Stimulated activated naive CD4-positive, alpha-beta T cell (primary cell): Measurements from ENCODE around the gene FNDC3B.

Experiments
- DNase-seq, 6 experiments: peaks; one replicate each; lab custom pipeline; 2025; lab: John Stamatoyannopoulos, UW

FNDC3B gene

DNA sequence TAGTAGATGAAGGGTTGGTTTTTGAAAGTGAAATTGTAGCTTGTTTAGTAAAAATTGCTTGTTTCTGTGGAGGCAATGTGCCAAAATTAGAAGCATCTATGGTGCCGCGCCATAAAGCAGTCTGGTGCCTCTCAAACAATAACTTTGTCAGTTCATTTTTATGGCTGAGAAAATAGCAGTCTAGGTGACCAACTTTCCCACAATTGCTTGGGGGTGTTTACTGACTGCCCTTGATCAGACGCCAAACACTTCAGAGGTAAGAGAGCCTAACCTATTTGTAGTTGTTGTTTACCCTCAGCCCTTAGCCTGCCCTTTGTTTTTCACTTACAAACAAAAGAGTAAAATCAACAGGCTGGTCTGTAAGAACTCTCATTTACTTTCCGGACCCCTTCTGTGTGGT, 174.5 kb downstream of the FNDC3B start:
- DNase-seq: no peak

DNA sequence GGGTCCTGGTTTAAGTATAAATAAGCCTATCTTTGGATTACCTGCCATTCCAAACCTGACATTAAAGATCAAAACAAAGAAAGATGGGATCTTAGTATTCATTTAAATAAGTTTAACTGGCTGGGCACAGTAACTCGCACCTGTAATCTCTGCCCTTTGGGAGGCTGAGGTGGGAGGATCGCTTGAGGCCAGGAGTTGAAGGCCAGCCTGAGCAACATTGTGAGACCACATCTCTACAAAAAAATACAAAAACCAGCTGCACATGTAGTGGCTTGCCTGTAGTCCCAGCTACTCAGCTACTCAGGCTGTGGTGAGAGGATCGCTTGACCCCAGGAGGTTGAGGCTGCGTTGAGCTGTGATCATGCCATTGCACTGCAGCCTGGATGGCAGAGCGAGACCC, 176.9 kb downstream of the FNDC3B start:
- no peak for DNase-seq

DNA sequence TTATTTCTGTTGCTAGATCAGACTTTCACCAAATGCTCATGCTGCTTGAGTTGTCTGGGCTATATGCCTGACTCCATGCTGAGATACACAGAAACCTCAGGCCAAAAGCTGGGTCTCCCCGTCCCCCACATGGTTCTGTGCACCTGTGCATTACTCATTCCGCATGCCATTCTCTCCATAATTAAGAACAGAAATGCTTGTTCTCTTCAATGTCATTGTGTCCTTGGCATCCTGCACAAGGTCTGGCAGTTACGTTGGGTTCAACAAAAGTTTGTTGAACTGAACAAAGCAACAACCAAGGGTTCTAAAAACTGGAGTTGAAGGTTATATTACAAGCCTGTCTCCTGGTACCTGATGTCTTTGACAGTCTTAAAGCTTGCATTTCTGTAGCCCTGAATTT, 177.5 kb downstream of the FNDC3B start:
- no peak for DNase-seq

DNA sequence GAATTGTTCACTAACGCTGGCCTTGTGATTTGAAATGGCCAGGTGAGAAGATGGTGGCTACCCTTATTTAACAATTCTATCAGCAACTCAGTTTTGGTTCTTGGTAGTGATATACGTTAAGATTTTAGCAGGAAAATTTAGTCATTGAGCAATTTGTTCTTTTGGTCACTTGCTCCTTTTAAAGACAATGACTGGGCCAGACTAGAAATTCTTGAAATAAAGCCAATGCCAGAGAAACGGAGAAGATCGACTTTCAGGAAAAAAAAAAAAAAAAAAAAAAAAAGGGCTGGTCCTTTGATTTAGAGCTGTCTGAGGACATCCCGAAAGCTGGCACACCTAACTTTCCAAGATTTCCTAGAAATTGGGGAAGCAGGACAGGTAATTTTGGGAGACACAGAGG, 178.5 kb downstream of the FNDC3B start:
- no peak for DNase-seq

DNA sequence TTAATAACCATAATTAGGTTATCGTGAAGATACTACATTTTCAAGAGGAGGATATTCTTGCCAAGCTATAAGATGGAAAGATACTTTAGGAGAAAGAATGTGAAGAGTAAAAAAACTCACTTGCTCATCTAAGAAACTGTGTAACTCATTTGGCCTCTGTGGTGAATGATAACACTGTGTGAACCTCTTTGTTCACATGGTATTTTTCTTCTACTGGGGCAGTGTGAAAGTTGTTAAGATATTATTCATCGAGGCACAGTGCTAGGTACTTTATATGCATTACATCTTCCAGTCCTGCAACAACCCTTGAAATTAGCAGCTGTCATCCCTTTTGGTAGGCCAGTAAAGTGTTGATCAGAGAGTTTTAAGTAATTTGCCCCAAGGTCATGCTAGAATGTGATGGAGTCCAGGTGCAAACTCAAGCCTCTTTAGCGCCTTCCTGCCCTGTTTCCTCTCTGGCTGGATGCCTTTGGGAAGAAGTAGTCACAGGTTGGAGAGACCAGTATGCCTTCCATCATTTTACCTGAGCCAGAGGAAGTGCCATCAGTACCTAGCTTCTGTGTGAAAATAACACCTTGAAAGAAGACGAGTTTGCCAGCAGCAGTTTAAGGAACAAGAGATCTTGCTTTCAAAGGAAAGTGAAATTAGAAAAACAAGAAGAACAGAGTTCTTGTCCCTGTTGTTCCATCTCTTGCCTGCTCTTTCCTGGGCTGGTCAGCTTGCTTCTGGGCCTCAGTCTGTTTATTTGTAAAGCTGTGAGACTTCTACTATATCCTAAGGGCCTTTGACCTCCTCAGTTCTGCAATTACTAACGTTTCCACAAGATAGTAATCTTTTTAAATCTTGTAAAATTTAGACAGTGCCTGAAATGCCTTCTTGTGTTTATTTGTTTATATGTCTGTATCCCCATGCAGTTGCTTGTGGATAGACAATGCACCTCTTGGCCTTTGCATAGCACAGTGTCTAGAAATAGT, 179.3 kb downstream of the FNDC3B start:
- DNase-seq: no peak

DNA sequence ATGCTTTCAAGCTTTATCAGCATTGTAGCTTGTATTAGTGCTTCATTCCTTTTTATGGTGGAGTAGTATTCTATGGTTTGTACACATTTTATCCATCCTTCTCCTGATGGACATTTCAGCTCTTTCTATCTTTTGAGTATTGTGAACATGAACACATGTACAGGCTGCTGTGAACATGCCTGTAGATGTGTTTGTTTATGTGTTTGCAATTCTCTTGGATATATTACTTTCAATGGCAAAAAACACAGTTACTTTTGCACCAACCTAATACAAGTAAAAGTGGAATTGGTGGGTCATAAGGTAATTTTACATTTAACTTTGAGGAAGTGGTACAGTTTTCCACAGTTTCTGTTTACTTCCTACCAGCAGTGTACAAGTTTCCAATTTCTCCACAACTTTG, 180.4 kb downstream of the FNDC3B start:
- DNase-seq: no peak

DNA sequence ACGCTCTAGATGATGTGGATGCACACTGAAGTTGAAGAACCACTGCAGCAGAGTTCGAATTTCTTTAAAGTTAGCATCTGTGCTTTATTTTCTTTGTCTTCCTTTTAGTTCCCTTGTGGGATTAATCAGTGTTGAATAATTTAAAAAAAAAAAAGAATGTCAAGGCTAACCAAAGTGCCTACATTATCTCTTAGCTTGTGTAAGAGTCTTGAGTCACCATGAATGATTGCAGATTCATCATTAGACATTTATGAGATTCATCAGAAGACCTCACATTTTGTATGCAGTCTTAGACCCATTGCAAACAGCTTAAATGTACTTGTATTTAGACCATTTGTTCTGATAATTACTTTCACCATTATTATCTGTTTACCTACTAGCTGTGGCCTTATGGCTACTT, 182.2 kb downstream of the FNDC3B start:
- no peak for DNase-seq

DNA sequence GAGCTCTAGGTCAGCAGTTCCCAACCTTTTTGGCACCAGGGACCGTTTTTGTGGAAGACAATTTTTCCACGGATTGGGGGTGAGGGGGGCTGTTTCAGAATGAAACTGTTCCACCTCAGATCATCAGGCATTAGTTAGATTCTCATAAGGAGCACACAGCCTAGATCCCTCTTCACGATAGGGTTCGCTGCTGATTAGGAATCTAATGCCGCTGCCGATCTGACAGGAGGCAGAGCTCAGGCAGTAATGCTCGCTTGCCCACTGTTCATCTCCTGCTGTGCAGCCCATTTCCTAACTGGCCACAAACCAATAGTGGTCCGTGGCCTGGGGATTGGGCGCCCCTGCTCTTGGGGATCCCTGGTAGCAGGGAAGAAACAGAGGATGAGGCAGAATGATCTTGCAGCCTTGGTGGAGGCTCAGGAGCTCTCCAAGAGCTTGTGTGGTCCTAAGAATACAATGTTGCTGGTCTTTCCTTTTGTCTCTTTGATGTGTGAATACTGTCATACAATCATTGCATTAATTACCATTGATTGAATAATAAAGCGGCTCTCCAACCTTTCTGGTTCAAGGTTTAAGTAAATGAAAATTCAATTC, 183.2 kb downstream of the FNDC3B start:
- DNase-seq: no peak

DNA sequence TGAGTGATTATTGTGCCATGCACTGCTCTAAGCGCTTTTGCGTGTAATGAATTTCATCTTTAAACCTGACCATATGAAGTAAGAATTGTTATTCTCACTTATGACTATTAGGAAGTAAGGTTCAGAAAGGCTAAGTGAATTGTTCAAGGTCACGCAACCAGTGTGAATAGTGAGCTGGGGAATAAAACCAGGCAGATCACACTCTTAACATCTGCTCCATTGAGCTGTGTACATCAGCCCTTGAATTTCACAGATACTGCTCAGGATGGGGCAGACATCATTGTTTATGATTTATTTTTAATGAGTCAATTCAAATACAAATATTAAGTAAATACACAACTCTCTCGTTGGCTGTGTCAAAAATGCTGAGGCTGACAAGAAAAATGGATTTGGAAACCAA, 184.5 kb downstream of the FNDC3B start:
- no peak for DNase-seq

DNA sequence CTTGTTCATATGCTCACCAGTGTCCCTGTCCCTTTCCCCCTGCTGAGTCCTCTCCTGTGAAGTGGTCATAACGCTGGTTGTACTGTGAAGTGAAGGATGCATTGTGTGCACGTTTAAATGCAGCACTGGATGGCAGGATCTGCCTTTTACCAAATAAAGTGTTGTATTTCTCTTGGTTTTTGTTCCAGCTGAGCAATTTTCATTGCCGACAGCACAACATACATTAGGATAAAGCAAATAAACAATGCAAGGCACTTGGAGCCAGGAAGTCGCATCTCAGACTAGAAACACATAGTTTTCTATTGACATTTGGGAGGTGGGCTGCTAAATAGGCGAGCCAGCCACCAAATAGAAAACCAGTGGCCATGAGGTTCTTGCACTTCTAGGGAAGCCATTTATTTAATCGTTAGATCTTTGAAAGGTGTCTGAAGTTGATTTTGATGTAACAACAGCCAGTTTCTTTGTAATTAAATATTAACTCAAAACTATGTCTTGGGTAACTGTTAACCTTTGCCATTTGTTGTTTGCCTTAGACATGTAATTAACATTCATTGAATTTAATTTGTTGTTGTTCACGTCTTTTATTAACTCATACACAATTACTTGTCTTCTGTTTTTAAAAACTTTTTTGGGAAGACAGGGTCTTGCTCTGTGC, 185.3 kb downstream of the FNDC3B start:
- DNase-seq: no peak

DNA sequence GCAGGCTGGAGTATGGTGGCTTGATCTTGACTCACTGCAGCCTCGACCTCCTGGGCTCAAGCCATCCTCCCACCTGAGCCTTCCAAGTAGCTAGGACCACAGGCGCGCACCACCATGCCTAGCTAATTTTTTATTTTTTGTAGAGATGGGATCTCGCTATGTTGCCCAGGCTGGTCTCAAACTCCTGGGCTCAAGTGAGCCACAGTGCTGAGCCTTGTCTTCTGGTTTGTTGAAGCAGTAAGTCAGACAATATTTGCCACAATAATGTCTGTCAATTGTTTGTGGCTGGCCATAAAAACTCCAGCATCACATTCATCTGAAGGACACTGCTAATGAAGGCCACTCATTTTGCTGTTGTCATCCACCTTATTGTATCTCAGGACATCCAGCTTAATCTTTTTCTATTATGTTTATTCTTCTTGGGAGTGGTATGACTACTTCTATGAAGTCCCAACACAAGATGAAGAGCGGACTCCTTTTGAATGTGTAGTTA, 185.9 kb downstream of the FNDC3B start:
- no peak for DNase-seq

DNA sequence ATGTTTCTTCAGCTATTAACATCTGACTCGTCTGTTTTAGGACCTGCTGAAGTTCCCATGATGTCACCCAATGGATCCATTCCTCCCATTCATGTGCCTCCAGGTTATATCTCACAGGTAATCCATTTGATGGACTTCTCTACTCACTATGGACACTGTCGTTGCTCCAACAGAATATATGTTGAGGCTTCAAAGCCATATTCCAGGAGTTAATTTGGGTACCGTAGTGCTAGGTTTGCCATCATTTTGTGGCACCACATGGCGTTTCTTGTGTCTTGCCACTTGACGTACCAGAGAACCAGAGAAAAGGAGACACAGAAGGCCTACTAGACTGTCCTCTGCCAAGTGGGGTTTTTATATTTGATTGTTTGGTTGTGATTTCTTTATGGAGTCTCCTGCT, 187.5 kb downstream of the FNDC3B start:
- no peak for DNase-seq

DNA sequence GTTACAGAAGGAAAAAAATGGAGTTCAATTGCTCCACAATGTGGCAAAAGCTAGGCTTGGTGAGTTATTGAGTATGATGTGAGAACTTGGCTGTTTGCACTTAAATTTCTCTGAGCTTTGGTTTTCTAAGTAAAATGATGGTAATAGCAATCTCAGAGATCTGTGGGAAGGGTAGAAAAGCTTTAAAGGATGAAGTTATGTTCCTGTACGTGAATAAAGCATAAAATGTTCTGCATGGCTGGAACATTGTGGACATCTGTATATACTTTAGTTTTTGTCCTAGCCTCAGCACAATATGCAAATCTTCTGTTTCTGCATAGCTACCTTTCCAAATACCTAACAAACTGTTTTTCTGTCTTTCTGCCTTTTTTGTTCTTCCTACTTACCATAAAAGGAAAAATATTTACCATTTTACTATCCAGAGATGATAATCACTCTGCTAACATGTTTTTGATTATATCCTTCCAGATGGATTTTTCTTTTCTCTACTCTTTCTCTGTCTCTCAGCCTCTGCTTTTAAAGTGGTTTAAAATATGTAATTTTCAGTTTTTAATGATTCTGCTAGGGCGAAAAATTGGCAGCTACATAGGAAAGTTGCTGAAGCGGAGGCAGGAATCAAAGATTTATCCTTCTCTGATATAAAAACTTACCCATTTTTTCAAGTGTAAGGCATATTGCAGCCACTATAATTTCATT, 188.1 kb downstream of the FNDC3B start:
- no peak for DNase-seq

DNA sequence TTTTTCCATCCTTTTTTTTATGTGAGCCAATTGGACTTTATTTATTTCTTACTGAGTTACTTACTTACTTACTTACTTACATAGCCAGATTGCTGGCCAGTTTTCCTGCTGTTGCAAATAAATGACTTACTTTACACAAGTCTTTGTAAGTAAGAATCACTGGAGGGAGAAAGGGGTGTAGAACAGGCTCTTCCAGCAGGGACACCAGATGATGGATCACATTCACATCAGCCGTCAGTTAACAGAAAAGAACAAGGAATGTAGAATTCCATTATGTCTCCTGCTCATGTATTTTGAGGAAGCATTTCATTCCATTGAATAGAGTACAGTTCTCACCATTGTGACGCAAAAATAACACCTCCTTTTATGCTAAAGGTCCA, 188.6 kb downstream of the FNDC3B start:
- DNase-seq: no peak

DNA sequence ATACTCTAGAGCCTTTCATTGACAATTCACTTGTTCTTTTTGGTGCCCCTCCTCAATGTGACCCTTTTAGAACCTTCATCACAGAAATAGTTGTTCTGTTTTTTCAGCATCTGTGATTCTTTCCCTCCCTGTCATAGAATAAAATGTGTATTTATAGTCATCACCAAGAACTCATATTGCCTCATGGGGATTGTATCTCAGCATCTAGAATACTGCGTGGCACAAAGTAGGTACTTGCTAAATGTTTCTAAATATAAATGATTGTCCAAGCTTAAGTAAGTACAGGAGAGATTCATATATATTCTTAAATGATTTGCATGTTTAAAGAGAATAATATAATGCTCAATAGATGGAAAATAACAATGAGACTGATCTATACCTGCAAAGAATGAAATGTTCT, 190.1 kb downstream of the FNDC3B start:
- DNase-seq: no peak

DNA sequence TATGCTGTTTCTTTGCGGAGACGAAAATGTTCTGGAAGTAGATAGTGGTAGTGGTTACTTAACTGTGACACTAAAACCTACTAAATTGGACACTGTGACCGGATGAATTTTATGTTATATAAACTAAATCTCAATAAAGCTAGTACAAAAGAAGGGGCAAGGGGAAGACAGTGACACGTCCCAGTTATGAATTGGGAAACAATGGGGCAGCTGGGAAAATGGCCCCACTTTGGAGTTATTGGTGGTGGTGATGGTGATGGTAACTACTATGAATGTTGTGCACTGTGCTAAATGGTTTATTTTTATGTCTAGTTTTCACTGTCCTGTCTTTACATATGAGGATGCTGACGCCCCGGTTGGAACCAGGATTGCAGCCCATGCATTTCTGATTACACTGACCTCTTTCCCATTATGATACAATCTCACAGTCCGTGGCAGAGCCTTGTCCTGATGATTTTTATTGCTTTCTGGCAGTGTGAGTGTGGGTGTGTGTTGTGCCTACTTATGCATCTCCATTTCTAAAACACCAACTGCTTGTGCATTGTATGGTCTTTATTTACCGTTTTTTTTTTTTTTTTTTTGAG, 192.0 kb downstream of the FNDC3B start:
- no peak for DNase-seq

DNA sequence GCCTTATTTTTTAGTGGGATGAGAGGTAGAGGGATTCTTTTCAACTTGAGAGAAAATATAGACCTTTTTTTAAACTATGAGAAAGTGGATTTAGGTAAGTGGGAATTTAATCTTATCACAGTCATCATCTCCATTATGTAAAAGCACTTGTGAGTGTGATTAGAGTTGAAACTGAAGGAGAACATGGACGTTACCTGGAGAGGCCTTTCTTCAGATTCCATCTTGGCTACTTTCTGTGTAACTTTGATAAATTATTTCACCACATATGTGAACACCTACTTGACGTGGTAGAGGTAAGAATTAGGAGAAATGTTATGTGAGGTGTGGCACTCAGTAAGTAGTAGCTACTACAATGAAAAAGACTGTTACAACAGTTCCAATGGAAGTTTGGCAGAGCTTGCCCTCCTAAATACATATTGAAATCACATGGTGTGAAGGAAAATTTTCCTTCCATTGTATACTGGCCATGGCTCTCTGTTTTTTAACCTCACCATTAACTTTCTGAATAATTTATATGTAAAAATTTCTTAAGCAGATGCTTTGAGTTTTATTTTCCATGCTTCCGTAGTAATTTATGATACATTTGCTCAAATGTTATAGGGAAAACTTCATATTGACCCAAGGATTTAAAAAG, 193.3 kb downstream of the FNDC3B start:
- no peak for DNase-seq

DNA sequence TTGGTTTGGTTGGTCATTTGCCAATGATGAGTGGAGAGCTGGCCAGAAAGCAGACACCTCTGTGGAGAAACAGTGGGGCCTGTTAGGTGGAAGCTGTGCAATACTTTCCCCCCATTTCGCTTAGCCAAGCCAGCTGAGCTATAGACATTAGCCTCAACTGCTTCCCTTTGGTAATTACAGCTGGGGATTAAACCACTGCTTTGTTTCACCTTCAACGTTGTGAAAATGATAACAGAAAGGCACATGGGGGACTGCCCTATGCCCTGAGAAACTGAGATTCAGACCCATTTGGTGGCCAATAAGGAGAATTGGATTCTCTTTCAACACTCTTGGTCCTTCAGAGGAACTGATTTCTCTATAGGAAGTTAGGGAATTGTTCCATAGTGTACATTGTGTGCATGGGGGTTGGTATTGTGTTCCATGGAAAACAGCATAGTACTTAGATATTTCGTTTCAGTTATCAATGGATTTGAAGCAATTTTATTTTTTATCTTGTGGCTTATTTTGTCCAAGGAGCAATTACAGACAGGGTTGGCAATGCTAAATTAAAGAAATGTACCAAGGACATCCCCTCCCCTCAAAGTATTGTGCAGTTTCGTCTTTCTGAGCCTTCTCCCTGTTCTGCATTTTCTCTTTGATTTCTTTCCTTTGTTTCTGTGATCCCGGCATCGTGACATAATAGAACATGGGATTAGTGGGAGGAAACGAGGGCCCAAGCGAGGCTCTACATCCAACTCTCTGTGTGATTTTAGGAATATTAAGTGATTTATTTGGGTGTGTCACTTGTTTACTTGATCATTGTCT, 194.3 kb downstream of the FNDC3B start:
- DNase-seq: no peak

DNA sequence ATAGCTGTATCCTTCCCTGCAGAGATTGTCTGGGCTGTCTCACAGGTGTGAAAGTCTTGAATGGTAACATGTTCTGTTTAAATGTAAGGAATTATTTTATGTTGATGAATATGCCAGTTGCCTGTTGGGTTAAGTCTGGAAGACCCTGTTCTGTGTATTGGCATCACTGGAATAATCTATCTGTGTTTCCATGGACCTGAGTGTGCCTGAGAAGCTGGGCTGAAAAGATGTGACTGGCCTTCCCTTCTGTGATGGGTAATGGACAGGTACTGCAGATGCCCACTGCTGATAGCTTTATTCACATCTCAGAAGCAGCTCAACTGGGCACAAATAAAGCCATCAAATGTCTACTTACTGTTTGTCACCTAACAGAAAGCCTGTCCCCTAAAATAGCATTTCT, 196.3 kb downstream of the FNDC3B start:
- no peak for DNase-seq
